DMS53 treated with DMSO at 0.1 percent for 48 hours (cell line): ENCODE results near the gene ANKRD63.
A peak's percentile ranks its signal among the peaks of the same experiment; 100 is the strongest.

Experiments used
- DNase-seq: peaks from one replicate; lab custom pipeline; 2025; ENCODE audit not compliant: unreplicated experiment; lab: John Stamatoyannopoulos, UW

The ANKRD63 gene

DNA sequence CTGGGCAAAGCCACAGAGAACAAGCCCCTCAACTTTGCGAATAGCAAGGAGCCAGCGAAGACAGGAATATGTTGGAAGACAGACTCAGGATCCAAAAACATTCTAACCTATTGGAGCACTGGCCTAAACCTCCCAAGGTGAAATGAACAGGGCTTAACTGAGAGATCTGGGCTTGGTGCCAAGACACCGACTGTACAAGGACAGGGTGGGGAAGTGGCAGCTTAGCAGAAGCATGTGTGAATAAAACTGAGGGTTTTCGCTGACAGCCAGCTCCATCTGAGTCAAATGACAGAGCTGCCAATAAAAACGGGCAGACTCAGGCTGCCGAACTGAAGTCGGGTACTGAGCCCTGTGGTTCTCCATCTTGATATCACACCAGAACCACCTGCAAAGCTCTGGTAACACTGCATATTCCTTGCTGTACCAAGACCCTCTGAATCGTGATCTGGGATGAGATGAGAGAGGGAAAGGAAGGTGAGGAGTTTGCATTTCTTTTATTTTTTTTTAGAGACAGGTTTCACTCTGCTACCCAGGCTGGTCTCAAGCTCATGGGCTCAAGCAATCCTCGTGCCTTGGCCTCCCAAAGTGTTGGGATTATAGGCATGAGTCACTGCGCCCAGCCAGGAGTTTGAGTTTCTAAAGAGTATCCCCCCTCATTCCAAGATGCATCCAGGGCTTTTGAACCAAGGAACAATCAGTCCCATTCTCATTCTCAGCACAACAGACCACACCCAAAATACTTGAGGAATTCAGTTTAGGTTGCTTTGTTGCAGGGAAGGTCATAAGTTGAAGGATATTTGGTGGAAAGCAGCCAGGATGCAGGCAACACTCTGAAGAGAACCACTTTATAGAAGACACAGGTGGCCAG is 30.9 kb upstream of the ANKRD63 start:
- peak; percentile 32 for DNase-seq

DNA sequence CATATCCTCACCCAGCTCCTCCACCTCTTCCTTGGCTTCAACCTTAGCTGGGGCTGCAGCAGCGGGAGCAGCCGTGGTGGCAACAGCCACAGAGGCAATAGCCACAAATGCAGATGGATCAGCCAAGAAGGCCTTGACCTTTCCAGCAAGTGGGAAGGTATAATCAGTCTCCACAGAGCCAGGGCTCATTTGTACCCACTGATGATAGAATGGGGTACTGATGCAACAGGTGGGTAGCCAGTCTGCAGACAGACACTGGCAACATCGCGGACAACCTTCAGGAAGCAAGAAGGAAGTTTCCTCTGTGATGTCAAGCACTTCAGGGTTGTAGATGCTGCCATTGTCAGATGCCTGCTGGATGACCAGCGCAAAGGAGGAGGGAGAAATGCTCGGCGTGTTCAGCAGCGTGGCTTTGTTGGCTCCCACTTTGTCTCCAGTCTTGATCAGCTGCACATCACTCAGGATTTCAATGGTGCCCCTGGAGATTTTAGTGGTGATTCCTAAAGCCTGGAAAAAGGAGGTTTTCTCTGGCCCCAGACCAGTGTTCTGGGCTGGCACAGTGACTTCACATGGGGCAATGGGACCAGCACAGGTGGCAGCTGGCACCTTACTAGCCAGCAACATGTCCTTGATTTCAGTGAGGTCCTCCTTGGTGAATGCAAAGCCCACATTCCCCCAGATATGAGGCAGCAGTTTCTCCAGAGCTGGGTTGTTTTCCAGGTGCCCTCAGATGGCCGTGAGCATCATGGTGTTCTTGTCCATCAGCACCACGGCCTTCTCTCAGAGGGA is 29.7 kb upstream of the ANKRD63 start:
- no peak for DNase-seq

DNA sequence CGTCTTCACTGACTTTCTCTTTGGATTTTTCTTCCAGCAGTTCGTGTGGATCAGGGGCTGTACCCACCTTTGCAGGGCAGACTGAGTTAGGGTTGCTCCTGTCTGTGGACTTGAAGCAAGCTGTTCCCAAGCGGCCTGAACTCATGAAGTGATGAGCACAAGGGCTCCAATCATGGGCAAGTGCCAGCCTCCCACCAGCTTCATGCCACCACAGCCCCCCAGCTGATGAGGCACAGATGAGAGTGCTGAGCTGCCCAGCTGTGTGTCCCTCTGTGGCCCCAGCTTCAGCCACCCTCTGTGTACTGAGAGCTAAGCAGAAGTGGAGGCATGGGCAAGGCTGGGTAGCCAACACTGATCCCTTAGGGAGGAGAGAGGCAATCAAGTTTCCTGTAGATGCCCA is 28.1 kb upstream of the ANKRD63 start:
- no peak for DNase-seq

DNA sequence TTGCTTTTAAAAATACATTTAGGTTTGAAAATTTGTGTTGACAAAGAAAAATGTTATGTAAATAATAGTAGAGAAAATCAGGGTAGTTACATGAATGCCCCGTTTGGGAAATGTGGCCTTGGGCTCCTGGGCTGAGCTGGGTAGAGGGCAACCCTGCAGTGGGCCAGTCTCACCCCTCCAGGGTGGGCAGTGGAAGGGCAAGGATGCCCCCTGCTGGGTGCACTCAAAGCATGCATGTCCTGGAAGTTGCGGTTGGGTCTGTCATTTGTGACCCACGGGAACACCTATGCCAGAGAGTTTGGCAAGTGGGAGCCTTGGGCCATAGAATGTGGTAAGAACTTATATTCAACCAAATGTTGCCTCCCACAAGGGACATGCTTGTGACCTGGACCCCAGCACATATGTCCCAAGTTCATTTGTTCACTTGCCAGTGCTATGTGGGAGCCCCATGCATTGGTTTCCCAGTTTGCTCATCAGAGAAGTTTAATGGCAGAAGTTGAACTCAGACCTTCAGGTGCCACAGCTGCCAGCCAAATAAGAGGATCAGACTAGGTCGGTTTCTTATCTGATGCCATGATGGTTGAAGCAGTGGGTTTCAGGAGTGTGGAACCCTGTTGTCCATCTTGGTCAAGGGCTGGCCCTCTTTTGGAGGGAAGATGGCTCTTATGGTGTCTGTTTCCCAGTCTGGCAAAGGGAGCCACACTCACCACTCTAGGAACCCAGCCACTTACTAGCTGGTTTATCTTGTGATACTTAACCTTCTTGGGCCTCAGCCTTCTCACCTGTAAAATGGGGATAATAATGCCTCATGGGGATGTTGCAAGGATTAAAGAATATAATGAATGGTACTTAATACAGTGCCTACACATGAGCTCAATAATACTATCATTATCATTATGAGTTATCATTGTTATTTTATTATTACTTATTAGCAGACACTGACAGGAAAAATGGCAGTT is 27.4 kb upstream of the ANKRD63 start:
- DNase-seq = peak; percentile 8

DNA sequence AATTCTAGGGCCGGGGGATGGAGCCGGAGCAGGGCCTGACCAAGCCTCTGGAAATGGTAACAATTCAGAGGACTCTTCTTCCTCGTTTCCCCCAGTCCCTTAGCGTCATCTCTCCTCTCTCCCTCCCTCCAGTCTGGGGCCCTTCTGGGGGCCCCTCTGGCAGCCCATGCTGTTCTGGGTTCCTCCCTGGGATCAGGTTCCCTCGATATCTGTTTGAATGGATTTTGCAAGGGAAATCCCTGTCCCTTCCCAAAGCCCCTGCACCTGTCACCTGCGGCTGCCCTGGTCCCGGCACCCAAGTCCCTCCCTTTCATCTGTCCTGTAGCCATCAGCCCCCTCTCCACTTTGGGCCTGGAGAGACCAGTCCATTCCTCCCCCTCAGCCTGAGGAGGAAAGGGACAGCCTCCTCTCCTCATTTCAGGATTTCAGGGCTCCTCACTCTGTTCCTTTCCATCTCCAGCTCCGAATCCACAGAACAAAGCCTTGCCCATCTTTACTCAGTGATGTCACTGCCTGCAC is 26.5 kb upstream of the ANKRD63 start:
- DNase-seq = no peak

DNA sequence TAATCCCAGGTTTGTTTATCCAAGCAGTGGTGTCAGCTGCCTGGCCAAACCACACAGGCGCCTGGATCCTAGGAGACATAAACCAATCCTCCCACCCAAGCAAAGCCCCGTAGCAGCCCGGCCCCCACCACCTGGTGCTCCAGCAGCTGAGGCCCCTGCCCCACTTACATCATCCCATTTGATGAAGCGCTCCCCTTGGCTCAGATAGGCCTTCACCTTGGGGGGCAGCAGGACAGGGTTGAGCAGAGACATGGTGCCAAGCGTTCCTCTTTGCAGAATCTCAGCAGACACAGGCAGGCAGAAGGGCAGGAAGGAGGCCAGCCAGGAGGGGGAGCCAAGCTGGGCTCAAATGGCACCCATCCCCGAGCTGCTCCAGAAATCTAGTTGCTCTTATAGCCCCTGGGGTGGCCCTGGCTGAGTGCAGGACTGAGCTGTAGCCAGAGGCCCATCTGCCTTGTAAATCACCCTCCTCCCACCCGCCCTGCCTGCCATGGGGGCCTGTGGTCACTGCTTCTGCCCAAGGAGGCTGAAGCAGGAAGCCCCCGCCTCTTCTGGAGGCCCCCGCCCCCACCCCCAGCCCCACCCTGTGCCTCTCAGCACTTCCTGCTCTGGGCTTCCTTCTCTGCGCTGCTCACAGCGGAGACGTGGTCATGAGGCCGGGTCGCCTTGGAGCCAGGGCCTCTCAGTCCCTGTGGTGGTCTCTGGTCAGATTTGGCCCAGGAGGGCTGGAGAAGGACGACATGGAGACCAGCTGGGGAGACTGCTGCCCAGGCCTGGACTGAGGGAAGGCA is 24.8 kb upstream of the ANKRD63 start, which contains the start of gene PLCB2:
PLCB2 (minus strand) TSS at position 515 of the 791 bp plus-strand sequence; CDS start at position 252, 263 bp downstream.
- peak; percentile 3 for DNase-seq

DNA sequence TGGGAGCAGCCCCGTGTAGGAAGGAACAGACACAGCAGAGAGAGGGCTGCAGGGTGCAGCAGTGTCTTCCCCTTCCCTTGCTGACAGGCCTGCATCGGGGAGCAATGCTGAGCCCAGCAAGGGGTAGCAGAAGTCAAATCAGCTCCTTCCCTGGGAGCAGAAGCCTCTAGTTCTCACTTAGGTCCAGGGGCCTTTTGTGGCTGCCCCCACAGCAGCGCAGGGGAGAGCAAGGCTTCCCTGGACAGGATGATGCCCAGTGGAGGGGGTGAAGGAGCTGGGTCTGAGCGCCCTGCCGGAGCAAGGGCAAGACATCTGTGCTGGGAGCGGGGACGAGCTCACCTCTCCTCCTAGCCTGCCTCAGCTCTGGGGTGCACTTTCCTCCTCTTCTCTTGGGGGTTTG is 24.0 kb upstream of the ANKRD63 start:
- no peak for DNase-seq

DNA sequence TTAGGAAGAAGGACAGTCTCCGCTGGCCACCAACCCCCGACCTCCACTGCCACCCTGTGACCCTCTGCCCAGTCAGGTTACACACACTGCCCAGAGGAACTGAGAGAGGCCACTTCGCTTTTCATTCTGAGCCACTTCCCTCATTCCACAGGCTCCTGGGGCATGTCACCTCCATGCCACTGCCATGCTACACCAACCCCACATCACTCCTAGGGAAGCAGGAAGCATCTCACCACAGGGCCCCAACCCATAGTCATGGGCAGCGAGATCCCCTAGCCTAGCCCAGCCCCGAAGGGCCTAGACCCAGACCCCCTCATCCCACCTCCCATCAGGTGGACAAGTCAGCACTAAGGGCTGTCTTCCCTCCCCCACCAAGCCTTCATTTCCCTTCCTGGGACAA is 23.5 kb upstream of the ANKRD63 start:
- DNase-seq = no peak

DNA sequence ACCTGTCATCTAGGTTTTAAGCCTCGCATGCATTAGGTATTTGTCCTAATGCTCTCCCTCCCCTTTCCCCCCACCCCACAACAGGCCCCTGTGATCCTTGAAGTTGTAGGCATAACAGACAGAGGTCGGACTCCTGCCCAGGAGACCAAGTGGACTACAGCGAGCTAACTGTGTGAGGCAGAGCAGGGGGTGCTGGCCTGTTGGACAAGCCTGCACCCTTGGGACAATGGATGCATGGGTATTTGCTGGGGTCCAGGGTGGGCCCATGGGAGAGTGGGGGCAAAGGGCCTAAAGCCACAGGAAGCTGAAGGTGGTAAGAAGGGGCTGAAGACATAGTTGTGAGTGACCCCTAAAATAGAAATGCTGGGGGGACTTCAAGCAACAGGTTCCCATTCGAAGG is 22.4 kb upstream of the ANKRD63 start:
- DNase-seq = no peak

DNA sequence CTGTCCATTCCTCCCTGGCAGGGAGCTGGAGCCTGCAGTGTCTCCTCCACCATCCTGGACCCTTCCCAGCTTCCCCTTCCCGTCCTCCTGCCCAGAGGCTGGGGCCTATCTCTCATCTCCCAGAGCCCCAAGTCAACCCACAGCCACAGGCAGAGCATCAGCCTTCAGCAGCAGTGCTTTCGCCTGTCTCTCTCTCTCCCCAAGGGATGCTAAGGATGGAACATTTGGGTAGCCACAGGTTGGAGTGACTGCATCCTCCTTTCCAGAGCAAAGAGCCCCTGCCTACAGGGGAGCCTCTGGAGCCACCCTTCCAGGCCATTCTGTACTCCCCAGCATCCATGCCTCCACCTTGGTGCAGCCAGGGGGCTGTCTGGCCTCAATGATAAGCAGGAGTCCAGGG is 20.7 kb upstream of the ANKRD63 start:
- DNase-seq = no peak

DNA sequence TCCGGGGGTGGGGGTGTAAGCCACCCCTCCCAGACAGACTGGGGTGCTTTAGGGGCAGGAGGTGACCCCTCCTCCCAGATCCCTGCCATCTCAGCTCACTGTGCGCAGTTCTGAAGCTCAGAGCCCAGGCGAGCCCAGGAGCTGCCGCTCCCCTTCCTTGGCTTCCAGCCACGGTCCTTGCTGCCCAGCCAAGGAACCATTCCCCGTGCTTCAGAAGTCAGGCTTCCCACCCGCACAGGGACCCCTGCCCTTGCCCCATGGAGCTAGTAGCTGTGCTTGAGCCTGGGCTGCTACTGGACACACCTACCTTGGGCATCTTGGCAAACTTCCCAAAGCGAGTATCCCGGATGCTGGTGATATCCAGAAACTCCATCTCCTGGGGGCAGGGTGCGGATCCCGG is 20.1 kb upstream of the ANKRD63 start:
- DNase-seq = no peak

DNA sequence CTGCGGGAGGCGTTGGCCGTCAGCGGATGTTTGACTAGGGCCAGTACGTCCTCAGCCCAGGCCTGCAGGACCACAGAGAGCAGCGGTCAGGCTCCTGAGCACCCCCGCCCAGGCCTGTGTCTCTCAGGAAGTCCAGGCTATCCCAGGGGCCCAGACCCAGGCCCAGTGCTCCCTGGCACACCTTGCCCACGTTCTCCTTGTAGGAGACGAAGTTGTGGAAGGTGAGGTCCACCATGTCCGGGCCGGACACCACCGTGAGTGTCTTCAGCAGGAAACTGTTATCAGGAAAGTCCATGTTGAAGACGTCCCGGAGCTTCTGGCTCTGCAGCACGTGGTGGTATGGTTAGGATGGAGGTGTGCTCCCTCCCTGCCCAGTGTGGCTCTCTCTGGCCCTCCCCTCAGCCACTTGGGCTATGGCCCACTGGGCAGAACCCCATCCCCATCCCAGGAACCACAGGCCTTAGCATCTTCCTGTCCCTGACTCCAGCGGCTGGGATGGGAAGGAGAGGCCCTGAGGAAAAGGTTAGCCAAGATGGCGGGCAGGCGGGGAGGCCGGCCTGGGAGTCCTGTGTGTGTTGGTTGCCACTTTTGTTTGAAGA is 19.5 kb upstream of the ANKRD63 start:
- DNase-seq = no peak

DNA sequence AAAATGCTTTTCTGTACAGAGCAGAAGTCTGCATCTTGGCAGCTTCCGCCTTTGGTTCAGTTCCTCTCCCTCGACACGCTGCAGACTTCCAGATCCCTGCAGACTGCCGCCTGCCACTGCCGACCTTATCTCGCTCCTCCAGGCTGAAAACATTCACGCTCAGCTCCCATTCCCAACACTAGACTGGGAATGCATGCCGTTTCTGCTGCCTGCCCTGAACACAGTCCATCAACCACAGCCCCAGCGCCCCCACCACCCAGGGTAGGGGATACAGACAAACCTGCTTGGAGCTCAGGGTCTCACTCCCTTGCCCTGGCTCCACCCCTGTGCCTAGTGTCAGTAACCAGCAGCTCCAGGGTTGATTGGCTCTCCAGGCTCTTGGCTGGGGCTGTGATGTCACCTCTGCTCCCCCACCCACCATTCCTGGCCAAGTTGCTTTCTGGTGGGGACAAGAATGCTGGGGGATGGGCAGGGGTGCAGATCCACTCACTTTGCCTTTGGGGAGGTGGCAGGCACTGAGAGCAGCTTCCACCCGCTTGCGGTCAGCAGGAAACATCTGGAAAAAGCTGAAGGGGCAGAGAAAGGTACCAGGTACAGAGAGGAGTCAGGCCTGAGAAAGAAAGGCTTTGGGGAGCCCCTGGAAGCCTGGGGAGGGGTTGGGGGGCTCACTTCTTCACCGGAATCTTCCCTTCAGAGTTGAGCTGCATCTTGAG is 18.8 kb upstream of the ANKRD63 start:
- no peak for DNase-seq

DNA sequence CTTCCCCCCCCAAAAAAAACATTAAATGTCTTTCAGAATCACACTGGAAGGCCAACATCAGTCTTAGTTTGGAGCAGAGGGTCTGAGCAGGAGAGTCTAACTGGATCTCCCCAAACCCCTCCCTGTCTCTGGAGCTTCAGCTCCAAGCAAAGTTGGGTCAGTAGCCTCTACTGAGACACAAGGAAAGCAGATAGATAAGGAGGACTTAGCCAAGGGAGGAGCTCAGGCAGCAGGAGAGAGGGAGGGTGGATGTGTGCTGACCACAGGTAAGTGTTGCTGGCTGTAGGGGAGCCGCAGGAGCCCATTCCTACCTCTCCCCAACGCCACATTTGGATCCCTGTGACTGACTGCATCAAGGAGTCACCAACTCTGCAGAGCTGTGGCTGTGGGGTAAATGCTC is 17.9 kb upstream of the ANKRD63 start:
- no peak for DNase-seq

DNA sequence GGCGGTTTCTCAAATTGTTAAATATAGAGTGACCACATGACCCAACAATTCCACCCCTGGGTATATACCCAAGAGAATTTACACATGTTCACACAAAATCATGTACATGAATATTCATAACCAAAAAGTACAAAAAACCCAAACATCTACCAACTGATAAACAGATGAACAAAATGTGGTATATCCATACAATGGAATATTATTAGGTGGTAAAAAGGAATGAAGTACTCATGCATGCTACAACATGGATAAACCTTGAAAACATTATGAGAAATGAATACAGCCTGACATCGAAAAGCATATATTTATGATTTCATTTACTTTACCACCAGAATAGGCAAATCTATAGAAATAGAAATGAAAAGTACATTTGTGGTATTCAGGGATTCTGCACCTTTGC is 17.5 kb upstream of the ANKRD63 start:
- no peak for DNase-seq

DNA sequence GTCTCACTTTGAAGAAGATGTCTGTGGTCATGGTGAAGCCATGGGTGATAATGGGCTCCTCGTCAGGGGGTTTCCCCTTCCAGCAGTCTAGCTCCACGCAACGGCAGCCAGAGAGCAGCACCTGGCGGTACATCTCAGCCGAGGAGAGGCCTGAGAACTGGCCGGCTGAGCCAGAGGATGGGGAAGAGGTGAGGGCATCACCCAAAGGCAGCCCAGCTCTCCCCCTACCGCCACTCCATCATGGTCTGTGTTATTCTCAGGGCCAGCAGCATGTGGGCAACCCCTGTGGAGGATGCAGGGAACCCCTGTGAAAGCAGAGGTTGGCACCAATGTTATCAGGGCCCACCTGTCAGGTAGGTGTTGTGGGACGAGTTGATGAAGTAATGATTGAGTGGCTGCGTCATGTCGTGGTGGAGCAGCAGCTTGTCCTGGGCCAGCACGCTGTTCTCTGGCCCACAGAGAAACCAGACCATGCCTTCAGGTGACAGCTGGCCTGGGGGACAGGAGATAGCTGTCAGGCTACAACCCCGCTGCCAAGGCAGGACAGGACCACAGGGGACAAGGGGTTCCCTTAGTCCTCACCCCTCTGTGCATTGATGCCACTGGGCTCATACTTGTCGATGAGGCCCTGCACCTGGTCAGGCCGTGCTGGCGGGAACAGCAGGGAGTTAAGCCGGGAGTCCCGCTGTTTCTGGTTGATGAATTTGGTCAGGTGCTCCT is 15.5 kb upstream of the ANKRD63 start:
- no peak for DNase-seq

DNA sequence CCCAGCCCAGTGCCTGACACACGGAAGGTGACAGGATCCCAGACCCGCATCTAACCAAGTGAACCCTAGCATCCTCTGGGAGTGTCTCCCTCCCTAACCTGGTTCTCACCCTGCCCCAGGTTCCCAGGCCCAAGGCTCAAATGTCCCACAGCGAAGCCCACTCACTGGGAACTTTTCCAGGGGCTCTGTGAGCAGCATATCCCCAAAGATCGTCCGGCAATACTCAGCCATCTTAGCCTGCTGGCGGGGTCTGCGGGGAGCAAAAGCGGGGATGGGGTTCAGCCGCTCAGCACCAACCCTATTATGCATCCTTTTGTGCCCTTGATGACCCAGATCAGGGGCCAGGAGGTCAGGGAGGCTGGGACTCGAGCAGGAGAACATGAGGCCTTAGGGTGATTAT is 14.5 kb upstream of the ANKRD63 start:
- DNase-seq = no peak

DNA sequence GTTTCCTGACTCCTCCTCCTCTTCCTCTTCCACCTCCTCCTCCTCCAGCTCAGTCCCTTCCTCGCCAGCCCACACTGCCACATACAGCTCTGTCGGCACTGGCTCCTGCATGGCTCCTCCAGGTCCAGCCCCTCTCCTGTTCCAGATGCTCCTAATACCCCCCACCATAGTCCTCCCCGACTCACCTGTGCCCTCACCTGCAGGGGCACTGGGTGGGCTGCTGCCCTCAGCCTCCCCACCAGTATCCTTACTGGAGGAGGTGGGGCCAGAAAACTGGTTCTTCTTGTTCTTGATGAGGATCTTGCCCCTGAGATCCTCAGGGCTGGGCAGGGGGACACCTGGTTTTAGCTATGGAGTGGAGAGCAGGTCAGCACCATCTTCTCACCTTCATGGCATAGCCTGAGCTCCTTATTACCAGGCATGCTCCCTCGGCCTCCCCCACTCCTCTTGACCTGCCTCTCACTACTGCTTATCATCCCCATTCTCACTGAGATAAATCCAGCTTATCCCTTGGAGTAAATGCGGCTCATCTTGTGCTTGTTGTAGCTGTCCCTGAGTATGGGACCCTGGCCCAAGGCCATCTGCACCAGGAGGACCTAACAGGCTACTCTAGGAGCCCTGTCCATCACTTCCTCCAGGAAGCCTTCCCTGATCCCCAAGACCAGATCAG is 13.8 kb upstream of the ANKRD63 start:
- DNase-seq = no peak
